Vagina (tissue), 2 donors: ENCODE results near the gene ZC2HC1B.

ENCODE experiments used
- POLR2A ChIP-seq, 2 donors: fragments of 450-650 bp; IDR thresholded peaks; one replicate each; pipeline ENCODE4 v1.6.1; 2017; ENCODE audit warnings: antibody characterized with exemption in 2 of 2, mild to moderate bottlenecking in 2 of 2, moderate library complexity in 2 of 2
- POLR2AphosphoS5 ChIP-seq, 2 donors: sonication (generic); formaldehyde crosslinking; IDR thresholded peaks; one replicate each; pipeline ENCODE4 v1.9.0; 2017; ENCODE audit warnings: antibody characterized with exemption in 2 of 2, mild to moderate bottlenecking in 2 of 2, low read depth in 1 of 2; ENCODE audit not compliant: insufficient read depth in 1 of 2
- TF ChIP-seq, protein P1 (sequence below), 3 experiments: fragments of 450-650 bp in 2 of 3; fragments of 200-600 bp in 1 of 3; sonication (generic) in 1 of 3; IDR thresholded peaks; one replicate each; pipeline ENCODE4 v1.5.1; 2017 to 2019; ENCODE audit warnings: antibody characterized with exemption in 3 of 3, mild to moderate bottlenecking in 2 of 3, moderate library complexity in 2 of 3

- TF ChIP-seq, protein P1, sequence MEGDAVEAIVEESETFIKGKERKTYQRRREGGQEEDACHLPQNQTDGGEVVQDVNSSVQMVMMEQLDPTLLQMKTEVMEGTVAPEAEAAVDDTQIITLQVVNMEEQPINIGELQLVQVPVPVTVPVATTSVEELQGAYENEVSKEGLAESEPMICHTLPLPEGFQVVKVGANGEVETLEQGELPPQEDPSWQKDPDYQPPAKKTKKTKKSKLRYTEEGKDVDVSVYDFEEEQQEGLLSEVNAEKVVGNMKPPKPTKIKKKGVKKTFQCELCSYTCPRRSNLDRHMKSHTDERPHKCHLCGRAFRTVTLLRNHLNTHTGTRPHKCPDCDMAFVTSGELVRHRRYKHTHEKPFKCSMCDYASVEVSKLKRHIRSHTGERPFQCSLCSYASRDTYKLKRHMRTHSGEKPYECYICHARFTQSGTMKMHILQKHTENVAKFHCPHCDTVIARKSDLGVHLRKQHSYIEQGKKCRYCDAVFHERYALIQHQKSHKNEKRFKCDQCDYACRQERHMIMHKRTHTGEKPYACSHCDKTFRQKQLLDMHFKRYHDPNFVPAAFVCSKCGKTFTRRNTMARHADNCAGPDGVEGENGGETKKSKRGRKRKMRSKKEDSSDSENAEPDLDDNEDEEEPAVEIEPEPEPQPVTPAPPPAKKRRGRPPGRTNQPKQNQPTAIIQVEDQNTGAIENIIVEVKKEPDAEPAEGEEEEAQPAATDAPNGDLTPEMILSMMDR (IDR thresholded peaks at IDR 0.05): no peak
- TF ChIP-seq POLR2A (IDR thresholded peaks at IDR 0.05) (no peak), POLR2AphosphoS5 (IDR thresholded peaks at IDR 0.05; ENCODE audit: insufficient read depth in 1 of 2, low read depth in 1 of 2) (no peak)
Observed at GRCh38 chr6:143880412-143880811, 16.1 kb downstream of the ZC2HC1B start.
